Stimulated activated CD8-positive, alpha-beta memory T cell treated with anti-CD3 and anti-CD28 coated beads, Interleukin-7, amount 100 ng/mL, for 1 hour (primary cell): Measurements from ENCODE around the gene UQCR11.

Experiments
- DNase-seq, 2 donors: peaks; one replicate each; pipeline ENCODE4 v3.0.0-alpha.2; 2020; ENCODE audit warnings: low read depth in 2 of 2

UQCR11 gene

DNA sequence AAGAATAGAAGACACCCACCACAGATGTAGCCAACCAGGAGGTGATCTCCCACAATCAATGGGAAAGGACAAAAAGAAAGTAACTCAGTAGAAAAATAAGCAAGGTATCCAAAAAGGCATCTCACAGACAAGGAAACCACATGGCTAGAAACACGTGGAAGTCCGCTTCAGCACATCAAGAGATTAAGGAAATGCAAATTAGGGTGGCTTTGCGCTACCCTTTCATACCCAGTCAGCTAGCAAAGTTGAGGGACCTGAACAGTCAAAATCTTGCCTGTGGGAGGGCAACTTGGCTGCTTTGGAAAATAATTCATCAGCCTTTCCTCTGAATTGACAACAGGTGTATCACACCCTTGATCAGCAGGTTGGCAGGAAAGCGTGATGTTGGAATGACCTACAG lies 11.6 kb upstream of the UQCR11 start:
- no peak for DNase-seq

DNA sequence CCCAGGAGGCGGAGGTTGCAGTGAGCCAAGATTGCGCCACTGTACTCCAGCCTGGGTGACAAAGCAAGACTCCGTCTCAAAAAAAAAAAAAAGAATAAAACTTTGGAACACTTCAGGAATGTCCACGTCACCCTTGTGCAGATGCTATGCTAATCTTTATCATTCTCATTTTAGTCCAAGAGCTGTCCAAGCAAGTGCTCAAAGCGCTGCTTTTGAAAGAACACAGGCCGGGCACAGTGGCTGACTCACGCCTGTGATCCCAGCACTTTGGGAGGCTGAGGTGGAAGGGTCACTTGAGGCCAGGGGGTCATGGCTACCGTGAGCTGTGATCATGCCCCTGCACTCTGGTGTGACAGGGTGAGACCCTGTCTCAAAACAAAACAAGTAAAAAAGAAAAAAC lies 11.1 kb upstream of the UQCR11 start:
- no peak for DNase-seq

DNA sequence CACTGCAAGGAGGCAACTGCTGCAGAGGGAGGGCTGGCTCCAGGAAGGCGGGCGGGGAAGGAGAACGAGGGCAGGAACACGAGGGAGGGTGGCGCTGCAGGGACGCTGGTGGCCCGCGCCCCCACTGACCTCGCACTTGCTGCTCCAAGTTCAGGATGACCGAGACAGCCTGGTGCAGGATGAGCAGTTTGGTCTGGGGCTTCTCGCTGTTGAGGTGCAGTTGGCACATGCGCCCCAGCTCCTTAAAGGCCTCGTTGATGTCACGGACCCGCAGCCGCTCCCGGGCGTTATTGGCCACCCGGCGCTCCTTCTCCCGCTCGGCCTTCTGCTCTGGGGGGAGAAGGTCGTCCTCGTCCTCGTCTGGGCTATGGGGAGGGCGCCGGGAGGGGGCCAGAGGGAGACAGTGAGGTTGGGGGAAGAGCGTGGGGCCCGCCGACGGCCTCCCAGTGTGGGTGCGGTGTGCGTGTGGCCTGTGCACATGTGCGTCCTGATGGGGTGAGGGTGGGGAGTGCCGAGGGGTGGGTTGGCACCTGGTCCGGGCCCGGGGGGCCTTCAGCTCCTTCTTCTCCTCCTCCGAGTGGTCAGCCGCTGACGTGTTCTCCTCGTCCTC lies 10.0 kb upstream of the UQCR11 start:
- no peak for DNase-seq

DNA sequence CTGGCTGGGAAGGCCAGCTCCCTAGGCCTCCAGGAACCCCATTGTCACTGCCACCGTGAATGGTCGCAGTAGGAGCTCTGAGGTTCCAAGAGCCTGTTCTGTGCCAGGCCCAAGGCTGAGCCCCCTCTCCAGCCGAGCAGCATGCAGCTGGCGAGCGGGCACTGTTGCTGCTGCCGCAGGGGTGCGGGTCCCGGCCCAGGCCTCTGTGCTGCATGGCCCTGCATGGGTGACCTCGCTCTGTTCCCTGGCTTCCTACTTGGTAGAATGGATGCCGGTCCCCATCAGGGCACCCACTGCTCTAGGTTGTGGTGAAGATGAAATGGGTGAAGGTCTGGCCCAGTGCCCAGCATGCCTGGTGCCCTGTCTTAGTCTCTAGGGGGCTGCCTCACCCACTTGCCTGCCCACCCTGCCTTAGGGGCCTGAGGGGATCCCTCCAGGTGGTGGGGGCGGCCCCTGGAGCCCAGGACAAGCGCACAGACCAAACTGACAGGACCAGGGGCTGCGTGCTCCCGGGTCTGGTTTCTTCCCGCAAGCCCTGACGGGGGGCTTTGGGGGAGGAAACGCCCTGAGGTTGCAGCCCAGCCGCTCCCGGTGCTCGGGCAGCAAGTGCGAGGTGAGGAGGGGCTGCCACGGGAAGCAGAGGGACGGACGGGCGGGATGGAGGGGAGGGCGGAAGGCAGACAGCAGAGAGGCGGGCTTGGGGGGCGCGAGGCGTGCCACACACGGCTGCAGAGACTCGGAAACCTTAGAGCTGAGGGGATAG lies 8.7 kb upstream of the UQCR11 start:
- no peak for DNase-seq

DNA sequence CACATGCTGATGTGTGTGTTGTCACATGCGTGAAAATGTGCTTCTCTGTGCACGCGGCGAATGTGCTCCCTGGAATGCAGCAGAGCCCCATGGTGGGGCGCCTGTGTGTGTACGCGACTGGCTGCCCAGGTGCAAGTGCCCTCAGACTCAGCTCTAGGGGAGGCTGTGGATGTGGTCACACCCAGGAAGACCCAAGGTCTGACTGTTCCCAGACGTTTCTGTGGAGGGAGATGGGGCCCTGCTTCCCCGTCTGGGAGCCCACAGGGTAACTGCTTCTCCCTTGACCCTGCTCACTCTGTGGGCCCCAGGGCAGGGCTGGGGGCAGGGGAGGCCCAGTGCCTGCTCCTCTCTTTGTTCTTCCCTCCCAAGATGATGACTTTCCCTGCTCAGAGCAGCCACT lies 7.9 kb upstream of the UQCR11 start:
- no peak for DNase-seq

DNA sequence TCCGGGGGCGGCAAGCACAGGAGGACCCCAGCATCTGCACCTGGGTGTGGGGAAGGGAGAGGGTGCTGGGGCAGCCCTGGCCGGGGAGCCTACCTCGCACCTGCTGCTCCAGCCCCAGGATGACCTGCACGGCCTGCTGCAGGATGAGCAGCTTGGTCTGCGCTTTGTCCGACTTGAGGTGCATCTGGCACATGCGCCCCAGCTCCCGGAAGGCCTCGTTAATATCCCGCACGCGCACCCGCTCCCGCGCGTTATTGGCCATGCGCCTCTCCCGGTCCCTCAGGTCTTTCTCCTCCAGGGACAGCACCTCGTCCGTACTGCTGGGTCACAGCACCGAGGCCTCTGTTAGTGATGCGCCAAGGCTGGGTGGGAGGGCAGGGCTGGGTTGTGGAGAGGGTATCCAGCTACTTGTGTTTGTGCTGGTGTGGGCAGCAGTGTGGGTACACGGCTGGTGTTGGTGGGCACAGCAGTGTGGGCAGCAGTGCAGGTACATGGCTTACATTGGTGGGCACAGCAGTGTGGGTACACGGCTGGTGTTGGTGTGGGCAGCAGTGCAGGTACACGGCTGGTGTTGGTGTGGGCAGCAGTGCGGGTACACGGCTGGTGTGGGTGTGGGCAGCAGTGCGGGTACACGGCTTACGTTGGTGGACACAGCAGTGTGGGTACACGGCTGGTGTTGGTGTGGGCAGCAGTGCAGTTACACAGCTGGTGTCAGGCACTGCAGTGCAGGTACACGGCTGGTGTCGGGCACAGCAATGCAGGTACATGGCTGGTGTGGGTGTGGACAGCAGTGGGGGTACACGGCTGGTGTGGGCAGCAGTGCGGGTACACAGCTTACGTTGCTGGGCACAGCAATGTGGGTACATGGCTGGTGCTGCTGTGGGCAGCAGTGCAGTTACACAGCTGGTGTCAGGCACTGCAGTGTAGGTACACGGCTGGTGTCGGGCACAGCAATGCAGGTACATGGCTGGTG lies 7.1 kb upstream of the UQCR11 start:
- DNase-seq = no peak

DNA sequence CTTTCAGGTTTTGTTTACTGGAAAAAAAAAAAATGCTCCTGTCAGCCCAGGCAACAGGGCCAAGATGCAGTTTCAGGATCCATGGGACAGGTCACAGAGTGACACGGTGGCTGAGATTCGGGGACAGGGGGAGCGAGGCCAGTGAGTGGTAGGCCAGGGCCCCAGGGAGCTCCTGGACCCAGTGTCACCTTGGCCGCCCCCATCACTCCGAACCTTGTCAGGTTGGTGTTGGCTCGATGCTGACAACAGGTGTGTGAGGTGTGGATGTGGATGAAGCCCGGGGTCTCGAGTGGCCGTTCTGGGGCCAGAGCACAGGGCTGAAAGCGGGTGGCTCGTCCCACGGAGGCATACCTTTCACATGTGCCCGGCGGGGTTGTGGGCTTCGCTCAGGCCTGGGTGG lies 6.1 kb upstream of the UQCR11 start:
- no peak for DNase-seq

DNA sequence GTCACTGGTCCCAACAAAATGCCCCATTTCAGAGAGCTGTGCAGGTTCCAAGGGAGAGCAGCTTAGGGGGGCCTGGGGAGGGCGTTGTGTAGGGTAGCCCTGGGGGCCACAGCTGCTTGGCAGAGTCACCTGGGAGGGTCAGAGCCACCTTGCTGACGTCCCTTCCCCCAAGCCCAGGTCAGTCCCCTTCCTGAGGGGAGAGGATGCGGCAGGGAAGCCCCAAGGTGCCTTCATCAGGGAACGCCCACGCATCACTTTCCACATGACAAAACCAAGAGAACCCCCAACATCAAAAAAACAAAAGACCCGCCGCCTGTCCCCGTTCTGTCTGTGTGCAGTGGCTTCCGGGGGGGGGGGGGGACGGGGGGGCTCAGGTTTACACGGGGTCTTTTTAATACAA lies 5.3 kb upstream of the UQCR11 start:
- no peak for DNase-seq

DNA sequence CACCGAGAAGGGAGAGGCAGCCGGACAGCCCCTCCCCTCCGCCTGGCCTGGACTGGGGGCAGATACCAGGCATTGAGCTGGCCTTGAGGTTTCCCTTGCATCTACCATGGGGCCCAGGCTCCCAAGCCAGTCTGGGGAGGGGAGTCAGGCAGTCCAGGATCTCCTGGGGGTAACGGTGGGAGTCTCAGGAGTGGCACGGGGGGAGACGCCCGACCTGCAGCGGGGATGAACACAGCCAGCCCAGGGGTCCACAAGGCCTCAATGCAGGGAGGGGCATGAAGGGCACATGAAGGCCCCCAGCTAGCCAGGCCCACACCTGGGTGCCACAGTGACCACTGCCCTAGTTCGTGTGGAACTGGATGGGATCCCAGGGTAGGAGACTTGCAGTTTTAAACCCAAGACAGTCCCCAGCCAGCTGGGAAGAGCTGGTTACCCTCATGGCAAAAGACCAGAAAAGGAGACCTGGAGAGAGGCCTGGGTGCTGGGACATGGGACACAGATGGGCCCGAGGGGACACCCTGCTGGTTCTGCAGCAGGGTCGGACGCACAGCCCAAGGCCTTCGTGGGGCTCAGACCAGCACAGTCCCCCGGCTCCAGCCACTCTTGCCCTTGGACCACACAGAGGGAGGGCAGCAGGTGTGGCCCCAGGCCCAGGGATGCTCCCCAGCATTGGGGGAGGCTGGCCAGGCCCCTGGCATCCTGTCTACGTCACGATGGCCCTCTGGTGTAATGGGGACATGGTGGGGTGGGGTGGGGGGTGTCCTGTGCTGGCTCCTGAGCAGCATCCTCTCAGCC lies 4.6 kb upstream of the UQCR11 start:
- no peak for DNase-seq

DNA sequence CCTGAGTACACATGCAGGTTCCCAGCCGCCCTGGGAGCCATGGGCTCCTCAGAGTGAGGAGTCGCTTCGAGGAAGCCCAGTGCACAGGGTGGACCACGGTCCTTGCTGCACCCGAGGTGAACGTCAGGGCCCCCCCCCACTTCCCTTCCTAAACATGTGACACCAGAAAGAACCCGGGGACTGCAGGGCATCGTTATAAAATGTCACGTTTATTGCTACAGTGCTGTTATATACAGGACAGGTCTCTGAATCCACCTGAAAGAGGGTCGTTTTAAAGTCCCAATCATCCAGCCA lies 3.8 kb upstream of the UQCR11 start:
- DNase-seq = no peak

DNA sequence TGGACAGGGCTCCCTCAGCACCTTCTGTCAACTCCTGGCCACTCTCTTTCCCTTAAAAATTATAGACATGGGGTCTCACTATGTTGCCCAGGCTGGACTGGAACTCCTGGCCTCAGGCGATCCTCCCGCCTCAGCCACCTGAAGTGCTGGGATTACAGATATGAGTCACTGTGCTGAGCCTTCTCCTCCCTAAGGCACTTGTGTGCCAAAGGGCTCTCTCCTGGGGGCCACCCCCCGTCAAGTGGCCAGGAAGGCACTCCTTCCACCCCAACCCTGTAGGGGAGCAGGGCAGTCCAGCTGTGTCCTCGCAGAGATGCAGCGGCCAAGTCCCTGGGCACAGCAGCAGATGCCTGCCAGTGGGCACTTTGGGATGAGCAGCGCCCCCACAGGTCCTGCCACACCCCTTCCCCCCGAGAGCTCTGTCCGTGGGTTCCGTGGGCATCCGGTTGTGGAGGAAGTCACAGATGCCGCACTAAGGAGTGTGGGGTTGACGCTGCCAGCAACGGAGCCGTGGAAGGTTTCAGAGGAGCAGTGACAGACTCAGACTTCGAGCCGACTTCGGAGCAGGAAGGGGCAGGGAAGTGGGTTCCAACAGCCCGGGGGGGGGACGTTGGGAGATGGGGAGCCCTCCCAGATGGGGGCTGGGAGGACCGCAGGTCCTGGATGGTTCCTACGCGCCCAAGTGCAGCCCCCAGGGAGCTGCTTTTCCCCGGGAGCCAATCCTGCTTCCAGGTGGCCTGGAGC lies 3.3 kb upstream of the UQCR11 start:
- DNase-seq = no peak

DNA sequence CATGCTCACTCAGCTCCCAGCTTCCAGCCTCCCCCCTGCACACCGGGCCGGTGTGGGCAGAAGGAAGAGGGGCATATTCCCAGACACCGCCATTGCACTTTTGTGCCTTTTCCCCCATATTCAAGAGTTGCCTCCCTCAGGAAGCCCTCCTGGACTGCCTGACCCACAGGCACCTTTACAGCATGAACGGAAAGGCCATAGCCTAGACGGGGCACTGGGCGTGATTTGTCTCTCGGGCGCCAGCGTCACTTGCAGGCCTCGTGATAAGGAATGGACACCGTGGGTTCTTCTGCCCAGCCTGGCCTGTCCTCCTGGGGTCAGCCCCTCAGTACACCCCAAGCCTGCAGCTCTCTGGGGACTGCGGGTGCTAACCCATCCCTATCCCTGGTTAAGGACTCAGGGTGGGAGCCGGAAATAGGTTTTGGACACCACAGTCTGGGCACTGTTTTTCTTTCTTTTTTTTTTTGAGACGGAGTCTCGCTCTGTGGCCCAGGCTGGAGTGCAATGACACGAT lies 933 bp upstream of the UQCR11 start:
- no peak for DNase-seq

DNA sequence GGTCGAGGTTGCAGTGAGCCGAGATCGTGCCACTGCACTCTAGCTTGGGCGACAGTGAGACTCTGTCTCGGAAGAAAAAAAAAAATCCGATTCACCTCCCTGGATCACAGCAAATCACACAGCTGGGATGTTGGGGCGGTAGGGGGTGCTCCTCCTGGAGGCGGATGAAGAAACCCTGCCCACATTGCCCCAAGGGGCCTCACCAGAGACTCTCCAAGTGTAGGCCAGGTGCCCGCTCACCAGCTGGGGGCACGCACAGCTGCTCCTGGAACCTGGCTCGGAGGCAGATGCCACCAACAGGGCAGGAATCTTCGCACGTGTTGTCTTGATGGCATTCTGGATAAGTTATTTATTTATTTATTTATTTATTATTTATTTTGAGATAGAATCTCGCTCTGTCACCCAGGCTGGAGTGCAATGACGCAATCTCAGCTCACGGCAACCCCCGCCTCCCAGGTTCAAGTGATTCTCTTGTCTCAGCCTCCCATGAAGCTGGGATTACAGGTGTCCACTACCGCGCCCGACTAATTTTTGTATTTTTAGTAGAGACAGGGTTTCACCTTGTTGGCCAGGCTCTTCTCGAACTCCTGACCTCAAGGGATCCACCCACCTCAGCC lies 3.1 kb downstream of the UQCR11 start:
- DNase-seq = no peak

DNA sequence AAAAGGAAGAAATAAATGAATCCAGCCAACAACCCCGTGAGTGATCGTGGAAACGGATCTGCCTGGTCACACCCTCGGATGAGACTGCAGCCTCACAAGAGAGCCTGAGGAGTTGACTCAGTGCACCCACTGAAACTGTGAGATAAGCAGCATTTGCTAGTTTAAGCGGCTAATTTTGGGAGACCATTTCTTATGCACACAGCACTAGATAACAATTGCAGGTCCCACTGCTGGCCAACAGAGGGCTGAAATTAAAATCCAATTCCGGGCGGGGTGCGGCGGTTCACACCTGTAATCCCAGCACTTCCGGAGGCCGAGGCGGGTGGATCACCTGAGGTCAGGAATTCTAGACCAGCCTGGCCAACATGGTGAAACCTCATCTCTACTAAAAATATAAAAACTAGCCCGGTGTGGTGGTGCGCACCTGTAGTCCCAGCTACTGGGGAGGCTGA lies 3.6 kb downstream of the UQCR11 start:
- DNase-seq = no peak

DNA sequence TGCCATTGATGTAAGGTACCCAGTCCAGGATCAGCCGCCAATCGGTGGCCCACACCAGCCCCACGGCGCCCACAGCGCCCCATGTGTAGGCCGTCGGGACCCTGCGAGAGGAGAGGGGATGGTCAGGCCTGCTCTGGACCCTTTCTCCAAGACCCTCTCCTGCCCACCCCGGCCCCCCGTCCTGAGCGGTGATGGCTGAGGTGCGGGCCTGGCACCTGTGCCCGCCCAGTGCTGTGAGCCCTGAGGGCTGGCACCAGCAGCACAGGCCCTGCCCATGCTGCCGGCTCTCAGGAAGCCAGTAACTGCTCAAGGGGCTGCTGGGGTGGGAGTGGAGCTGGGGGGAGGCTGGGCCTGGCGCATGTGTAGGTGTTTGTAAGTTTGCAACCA lies 5.8 kb downstream of the UQCR11 start:
- DNase-seq = no peak

DNA sequence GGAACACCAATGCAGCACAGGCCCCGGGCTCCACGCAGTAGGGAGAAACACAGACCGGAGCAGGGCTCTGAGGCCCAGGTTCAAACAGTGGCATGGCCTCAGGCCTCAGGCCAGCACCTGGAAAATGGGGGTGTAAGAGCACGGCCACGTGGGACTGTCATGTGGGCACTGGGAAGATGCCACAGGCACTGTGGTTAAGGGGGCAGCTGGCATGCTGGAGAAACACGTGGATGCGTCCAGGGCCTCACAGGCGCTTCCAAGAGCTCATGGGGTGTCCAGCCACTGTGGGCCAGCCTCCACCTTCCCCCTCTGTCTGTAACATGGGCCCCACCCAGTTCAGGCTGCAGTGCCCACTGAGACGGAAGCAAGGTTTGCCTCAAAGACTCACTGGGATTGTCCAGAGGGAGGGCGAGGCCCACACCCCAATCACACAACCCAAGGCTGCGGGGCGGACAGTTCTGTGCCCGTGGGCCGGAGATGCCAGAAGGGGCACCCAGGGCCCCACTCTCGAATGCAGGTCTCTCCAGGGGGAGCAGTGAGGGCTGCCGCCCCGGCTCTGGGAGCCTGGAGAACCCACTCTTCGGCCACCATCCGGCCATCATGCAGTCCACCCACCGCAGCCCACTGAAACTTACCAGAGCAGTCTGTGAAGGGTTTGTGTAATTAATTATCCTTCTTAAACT lies 6.3 kb downstream of the UQCR11 start:
- no peak for DNase-seq

DNA sequence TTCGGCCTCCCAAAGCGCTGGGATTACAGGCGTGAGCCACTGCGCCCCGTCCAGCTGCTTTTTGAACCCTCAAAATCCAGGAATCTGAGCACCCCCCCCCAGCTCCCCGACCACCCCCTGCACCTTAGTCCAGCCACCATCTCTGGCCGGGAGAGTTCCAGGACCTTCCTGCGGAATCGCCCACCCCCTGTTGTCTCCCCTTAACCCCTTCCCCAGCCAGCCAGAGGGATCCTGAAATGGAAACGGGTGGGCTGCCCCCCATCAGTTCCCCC lies 11.8 kb downstream of the UQCR11 start:
- DNase-seq = no peak

DNA sequence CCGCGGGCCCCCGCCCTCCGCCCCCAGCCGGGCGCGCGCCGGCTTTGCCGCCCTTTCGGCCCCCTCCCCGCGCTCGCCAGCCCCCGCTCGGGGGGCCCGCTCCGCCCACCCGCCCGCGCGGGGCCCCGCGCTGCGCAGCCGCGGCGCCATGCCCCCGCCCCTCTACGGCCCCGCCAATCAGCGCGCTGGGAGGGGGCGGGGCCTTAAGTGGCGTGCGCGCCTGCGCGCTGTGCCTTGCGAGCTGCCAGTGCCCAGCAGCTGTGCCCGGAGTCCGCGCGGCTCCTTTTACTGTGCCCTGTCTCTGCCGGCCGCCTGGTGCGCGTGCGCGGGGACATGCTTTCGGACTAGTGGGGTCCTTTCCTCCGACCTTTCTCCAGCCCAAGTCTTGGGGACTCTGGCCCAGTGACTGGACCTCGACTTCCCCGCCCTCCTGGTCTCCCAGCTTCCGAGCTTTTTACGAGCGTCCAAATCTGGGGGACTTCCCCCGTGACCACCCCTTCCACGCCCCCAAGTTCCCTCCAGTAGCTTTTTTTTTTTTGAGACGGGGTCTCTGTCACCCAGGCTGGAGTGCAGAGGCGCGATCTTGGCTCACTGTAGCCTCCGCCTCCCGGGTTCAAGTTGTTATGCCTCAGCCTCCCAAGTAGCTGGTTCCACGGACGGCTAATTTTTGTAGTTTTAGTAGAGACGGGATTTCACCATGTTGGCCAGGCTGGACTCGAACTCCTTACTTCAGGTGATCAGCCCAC lies 12.3 kb downstream of the UQCR11 start, which contains the start of gene MBD3:
Gene MBD3 (minus strand): TSS at position 111 of the 746 bp plus-strand sequence. CDS start 234 bp downstream, outside the sequence.
- peak; percentile 67 to 79 for DNase-seq

DNA sequence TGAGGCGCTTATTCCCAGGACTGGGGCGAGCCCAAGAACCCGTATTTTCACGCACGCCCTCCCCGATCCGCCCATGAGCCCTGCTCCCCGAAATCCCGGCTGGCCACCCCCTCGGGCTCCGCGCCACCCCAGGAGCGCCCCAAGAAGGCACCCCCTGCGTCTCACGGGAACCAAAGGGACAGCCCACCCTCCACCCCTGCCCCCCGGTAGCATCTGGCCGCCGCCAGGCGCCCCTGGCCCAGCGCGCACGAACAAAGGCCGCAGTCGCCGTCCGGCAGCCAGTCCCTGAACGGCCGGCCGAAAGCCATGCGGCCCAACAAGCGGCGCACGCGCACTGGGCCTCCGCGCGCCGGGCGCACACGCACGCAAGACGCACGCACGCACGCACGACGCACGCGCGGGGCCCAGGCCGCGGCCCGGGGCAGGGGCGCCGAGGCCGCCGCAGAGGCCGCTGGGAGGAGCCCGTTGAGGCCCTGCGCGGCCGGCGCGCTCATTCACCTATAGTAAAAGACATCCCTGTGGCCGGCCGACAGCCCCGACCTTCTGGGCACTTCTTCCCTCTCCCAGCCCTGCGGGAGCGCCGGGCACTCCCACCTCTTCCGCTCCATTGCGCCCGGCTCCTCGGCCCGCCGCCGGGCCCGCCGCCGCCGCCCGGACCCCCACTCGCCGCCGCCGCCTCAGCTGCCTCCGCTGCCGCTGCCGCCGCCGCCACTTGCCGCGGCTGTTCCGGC lies 13.1 kb downstream of the UQCR11 start:
- peak; percentile 60 to 67 for DNase-seq
